ENCODE results near the gene RAB3C. TPM values are rescaled to one million over a fixed set of nuclear protein-coding genes. Genes with fewer than 3 reads are reported as not detected.

Gene RAB3C
- total RNA-seq, 2 experiments from 2014 or later = not detected

DNA sequence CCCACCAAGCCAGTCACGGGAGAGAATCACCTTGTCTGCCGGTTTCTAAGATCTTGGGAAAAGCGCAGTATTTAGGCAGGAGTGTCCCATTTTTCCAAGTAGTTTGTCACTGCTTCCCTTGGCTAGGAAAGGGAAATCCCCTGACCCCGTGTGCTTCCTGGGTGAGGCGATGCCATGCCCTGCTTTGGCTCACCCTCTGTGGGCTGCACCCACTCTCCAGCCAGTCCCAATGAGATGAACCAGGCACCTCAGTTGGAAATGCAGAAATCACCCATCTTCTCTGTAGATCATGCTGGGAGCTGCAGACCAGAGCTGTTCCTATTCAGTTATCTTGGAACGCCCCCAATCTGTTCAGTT, 116.9 kb downstream of the RAB3C start:
- no peak for TF ChIP-seq CTCF (IDR thresholded peaks at IDR 0.05)
- peaks cover 0 to 5% of the 10 kb centered on the region in 2 experiments for H3K9me3 ChIP-seq (ENCODE audit: control insufficient read depth in 1 of 2, insufficient read depth in 1 of 2, low read length in 2 of 2)
- ChIA-PET CTCF (no interaction called here), POLR2A (no interaction called here)
- DNase-seq = no peak
- H3K27ac Mint-ChIP-seq = no peak overlapping the region
- H3K4me3 Mint-ChIP-seq = no peak overlapping the region
- peaks cover 13% of the 10 kb centered on the region for H3K27me3 Mint-ChIP-seq
- no peaks in the 10 kb centered on the region for H3K27me3 ChIP-seq (ENCODE audit: control insufficient read depth in 1 of 2, insufficient read depth in 2 of 2, low read length in 2 of 2)
- no peak overlapping the region for H3K27ac ChIP-seq (ENCODE audit: low read depth in 1 of 2, low read length in 2 of 2)
- no peak for ATAC-seq (ENCODE audit: poor library complexity)
- H3K36me3 ChIP-seq (ENCODE audit: insufficient read depth, low read length) = no peaks in the 10 kb centered on the region
- no peaks in the 10 kb centered on the region for H3K4me1 ChIP-seq (ENCODE audit: insufficient read depth, low read length)
- H3K4me3 ChIP-seq (ENCODE audit: low read length) = no peak overlapping the region
- intact Hi-C loops (cut with DNase I, micrococcal nuclease) = no loop called here
- H3K4me1 Mint-ChIP-seq (ENCODE audit: low read depth) = no peaks in the 10 kb centered on the region
- peaks cover 6% of the 10 kb centered on the region for H3K9me3 Mint-ChIP-seq
- H3K36me3 Mint-ChIP-seq (ENCODE audit: low read depth) = no peaks in the 10 kb centered on the region

- Histone ChIP-seq H3K4me1 (ENCODE audit: insufficient read depth, low read length) (no peaks in the 10 kb centered on the region), H3K9me3 (ENCODE audit: control insufficient read depth in 1 of 2, insufficient read depth in 1 of 2, low read length in 2 of 2) (peaks cover 0 to 5% of the 10 kb centered on the region in 2 experiments), H3K4me3 (ENCODE audit: low read length) (no peak overlapping the region), H3K27ac (ENCODE audit: low read depth in 1 of 2, low read length in 2 of 2) (no peak overlapping the region), H3K36me3 (ENCODE audit: insufficient read depth, low read length) (no peaks in the 10 kb centered on the region), H3K27me3 (ENCODE audit: control insufficient read depth in 1 of 2, insufficient read depth in 2 of 2, low read length in 2 of 2) (no peaks in the 10 kb centered on the region)
- TF ChIP-seq CTCF (IDR thresholded peaks at IDR 0.05) = no peak
- H3K27me3 Mint-ChIP-seq = peaks cover 16% of the 10 kb centered on the region
- H3K9me3 Mint-ChIP-seq = peaks cover 2% of the 10 kb centered on the region
- H3K36me3 Mint-ChIP-seq (ENCODE audit: low read depth) = no peaks in the 10 kb centered on the region
- ATAC-seq (ENCODE audit: poor library complexity) (no peak), DNase-seq (no peak)
- ChIA-PET CTCF (no interaction called here), POLR2A (no interaction called here)
- H3K27ac Mint-ChIP-seq = no peak overlapping the region
- H3K4me1 Mint-ChIP-seq (ENCODE audit: low read depth) = no peaks in the 10 kb centered on the region
- intact Hi-C loops (cut with DNase I, micrococcal nuclease) = no loop called here
- H3K4me3 Mint-ChIP-seq = no peak overlapping the region
These were observed 121.2 kb downstream of the RAB3C start for GRCh38 chr5:58703925-58704555.

- no peaks in the 10 kb centered on the region for H3K4me1 ChIP-seq (ENCODE audit: insufficient read depth, low read length)
- CTCF ChIA-PET = no interaction called here
- no peaks in the 10 kb centered on the region for H3K4me1 Mint-ChIP-seq (ENCODE audit: low read depth)
- no peaks in the 10 kb centered on the region for H3K27me3 ChIP-seq (ENCODE audit: control insufficient read depth in 1 of 2, insufficient read depth in 2 of 2, low read length in 2 of 2)
- ATAC-seq (ENCODE audit: poor library complexity) (no peak), DNase-seq (no peak)
- no peak overlapping the region for H3K27ac ChIP-seq (ENCODE audit: low read depth in 1 of 2, low read length in 2 of 2)
- H3K36me3 ChIP-seq (ENCODE audit: insufficient read depth, low read length) = no peaks in the 10 kb centered on the region
- H3K27ac Mint-ChIP-seq = no peak overlapping the region
- POLR2A ChIA-PET = no interaction called here
- H3K9me3 Mint-ChIP-seq = no peaks in the 10 kb centered on the region
- no peak overlapping the region for H3K4me3 ChIP-seq (ENCODE audit: low read length)
- no peak overlapping the region for H3K4me3 Mint-ChIP-seq
- no peak for TF ChIP-seq CTCF (IDR thresholded peaks at IDR 0.05)
- intact Hi-C loops (cut with DNase I, micrococcal nuclease) = no loop called here
- H3K27me3 Mint-ChIP-seq = peaks cover 16% of the 10 kb centered on the region
- no peaks in the 10 kb centered on the region for H3K9me3 ChIP-seq (ENCODE audit: control insufficient read depth in 1 of 2, insufficient read depth in 1 of 2, low read length in 2 of 2)
- no peaks in the 10 kb centered on the region for H3K36me3 Mint-ChIP-seq (ENCODE audit: low read depth)
These were observed 123.9 kb downstream of the RAB3C start for GRCh38 chr5:58706736-58707135.

Measured in CD4-positive, alpha-beta T cell (primary cell).